Measurements from ENCODE around the gene FAH.
"Not testable (repeated sequence)": the region's sequence is repeated elsewhere in the genome, so short reads cannot be mapped to it uniquely, and the experiment has no call there.

Gene FAH

GRCh38 chr15:80152896-80153876 is at the start of gene FAH:
TSS of gene FAH (plus strand) at chr15:80152999. CDS start at chr15:80153055, 56 bp downstream.
- no peaks in the 10 kb centered on the region for H3K36me3 ChIP-seq (ENCODE audit: insufficient read depth, low read length)
- H3K4me1 ChIP-seq (ENCODE audit: insufficient read depth, low read length) = peaks cover 19% of the 10 kb centered on the region
- peak within 1 kb of the TSS; percentile 76 for H3K9ac ChIP-seq (ENCODE audit: low read depth, low read length)
- H3K9me3 ChIP-seq (ENCODE audit: control insufficient read depth, insufficient read depth, low read length) = no peaks in the 10 kb centered on the region

GRCh38 chr15:80105193-80105592 is 47.6 kb upstream of the FAH start:
- H3K9me3 ChIP-seq (ENCODE audit: control insufficient read depth, insufficient read depth, low read length) = no peaks in the 10 kb centered on the region
- H3K4me1 ChIP-seq (ENCODE audit: insufficient read depth, low read length) = peaks cover 2% of the 10 kb centered on the region; the same call in 1 of the 2 replicates
- H3K36me3 ChIP-seq (ENCODE audit: insufficient read depth, low read length) = no peaks in the 10 kb centered on the region; the same call in none of the 2 replicates
- H3K9ac ChIP-seq (ENCODE audit: low read depth, low read length) = no peak overlapping the region

DNA sequence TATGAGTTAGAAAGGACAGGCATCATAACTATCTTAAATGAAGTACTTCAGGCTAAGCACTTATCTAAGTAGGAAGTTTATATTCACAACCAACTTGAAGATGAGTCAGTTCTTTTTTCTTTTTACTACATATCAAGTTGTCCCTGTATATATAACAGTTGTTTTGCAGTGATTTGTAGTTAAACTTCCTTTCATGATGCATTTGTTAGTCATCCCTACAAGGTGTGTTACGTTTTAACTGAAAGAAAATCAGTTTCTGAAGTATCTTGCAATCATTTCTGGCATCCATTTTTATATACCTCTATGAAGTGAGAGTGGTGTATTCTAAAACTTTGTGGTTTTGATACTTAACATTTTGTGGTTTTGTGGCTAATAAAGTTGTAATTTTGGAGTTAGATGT is 47.2 kb upstream of the FAH start:
- Histone ChIP-seq H3K36me3 (ENCODE audit: insufficient read depth, low read length) (no peaks in the 10 kb centered on the region; the same call in none of the 2 replicates), H3K9me3 (ENCODE audit: control insufficient read depth, insufficient read depth, low read length) (no peaks in the 10 kb centered on the region), H3K4me1 (ENCODE audit: insufficient read depth, low read length) (peaks cover 2% of the 10 kb centered on the region; the same call in 1 of the 2 replicates), H3K9ac (ENCODE audit: low read depth, low read length) (no peak overlapping the region)

GRCh38 chr15:80106051-80106450 is 46.7 kb upstream of the FAH start:
- no peaks in the 10 kb centered on the region for H3K9me3 ChIP-seq (ENCODE audit: control insufficient read depth, insufficient read depth, low read length)
- peaks cover 2% of the 10 kb centered on the region; the same call in 1 of the 2 replicates for H3K4me1 ChIP-seq (ENCODE audit: insufficient read depth, low read length)
- no peak overlapping the region for H3K9ac ChIP-seq (ENCODE audit: low read depth, low read length)
- H3K36me3 ChIP-seq (ENCODE audit: insufficient read depth, low read length) = no peaks in the 10 kb centered on the region; the same call in none of the 2 replicates

- Histone ChIP-seq H3K9me3 (ENCODE audit: control insufficient read depth, insufficient read depth, low read length) (no peaks in the 10 kb centered on the region), H3K4me1 (ENCODE audit: insufficient read depth, low read length) (peaks cover 2% of the 10 kb centered on the region; the same call in 1 of the 2 replicates), H3K9ac (ENCODE audit: low read depth, low read length) (no peak overlapping the region), H3K36me3 (ENCODE audit: insufficient read depth, low read length) (no peaks in the 10 kb centered on the region; the same call in 1 of the 2 replicates)
These were observed 45.6 kb upstream of the FAH start for GRCh38 chr15:80107204-80107603.

DNA sequence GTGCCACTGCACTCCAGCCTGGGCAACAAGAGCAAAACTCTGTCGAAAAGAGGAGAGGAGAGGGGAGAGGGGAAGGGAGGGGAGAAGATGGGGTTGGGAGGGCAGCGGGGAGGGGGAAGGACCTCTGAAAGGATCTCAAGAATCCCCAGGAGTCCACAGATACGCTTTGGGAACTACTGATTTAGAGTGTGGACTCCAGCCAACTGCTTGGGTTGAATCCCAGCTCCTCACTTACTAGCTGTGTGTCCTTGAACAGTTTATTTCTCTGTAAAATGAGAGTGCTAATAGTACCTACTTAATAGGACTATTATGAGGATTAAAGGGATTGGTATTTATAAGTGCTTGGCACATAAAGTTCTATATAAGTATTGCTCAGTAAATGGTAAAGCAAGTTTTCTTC is 45.0 kb upstream of the FAH start:
- Histone ChIP-seq H3K4me1 (ENCODE audit: insufficient read depth, low read length) (peaks cover 2% of the 10 kb centered on the region; the same call in 1 of the 2 replicates), H3K9me3 (ENCODE audit: control insufficient read depth, insufficient read depth, low read length) (no peaks in the 10 kb centered on the region), H3K9ac (ENCODE audit: low read depth, low read length) (no peak overlapping the region), H3K36me3 (ENCODE audit: insufficient read depth, low read length) (no peaks in the 10 kb centered on the region; the same call in 1 of the 2 replicates)

DNA sequence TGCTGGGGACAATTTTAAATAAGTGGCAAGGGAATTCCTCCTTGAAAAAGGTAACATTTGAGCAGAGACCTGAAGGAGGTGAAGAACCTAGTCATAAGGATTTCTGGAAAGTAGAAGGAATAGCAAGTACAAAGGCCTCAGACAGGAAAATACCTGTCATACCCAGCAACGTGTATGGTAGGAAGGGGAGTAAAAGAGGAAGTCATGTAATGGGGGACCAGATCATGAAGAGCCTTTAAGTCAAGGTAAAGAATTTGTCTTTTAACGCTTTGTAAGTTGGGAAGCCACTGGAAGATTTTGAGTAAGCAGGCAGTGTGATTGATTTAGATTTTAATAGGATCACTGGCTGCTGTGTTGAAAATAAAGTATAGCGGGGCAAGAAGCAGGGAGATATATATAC is 43.4 kb upstream of the FAH start:
- Histone ChIP-seq H3K4me1 (ENCODE audit: insufficient read depth, low read length) (peaks cover 10% of the 10 kb centered on the region), H3K9me3 (ENCODE audit: control insufficient read depth, insufficient read depth, low read length) (no peaks in the 10 kb centered on the region), H3K36me3 (ENCODE audit: insufficient read depth, low read length) (no peaks in the 10 kb centered on the region), H3K9ac (ENCODE audit: low read depth, low read length) (no peak overlapping the region)

GRCh38 chr15:80110920-80111319 is 41.9 kb upstream of the FAH start:
- peaks cover 10% of the 10 kb centered on the region for H3K4me1 ChIP-seq (ENCODE audit: insufficient read depth, low read length)
- H3K9me3 ChIP-seq (ENCODE audit: control insufficient read depth, insufficient read depth, low read length) = no peaks in the 10 kb centered on the region
- no peak overlapping the region for H3K9ac ChIP-seq (ENCODE audit: low read depth, low read length)
- H3K36me3 ChIP-seq (ENCODE audit: insufficient read depth, low read length) = no peaks in the 10 kb centered on the region

- Histone ChIP-seq H3K4me1 (ENCODE audit: insufficient read depth, low read length) (peaks cover 8% of the 10 kb centered on the region), H3K36me3 (ENCODE audit: insufficient read depth, low read length) (no peaks in the 10 kb centered on the region), H3K9me3 (ENCODE audit: control insufficient read depth, insufficient read depth, low read length) (no peaks in the 10 kb centered on the region), H3K9ac (ENCODE audit: low read depth, low read length) (no peak overlapping the region)
These were observed 38.7 kb upstream of the FAH start for GRCh38 chr15:80114114-80114513.

GRCh38 chr15:80115021-80115420 is 37.8 kb upstream of the FAH start:
- Histone ChIP-seq H3K9me3 (ENCODE audit: control insufficient read depth, insufficient read depth, low read length) (no peaks in the 10 kb centered on the region), H3K36me3 (ENCODE audit: insufficient read depth, low read length) (no peaks in the 10 kb centered on the region), H3K9ac (ENCODE audit: low read depth, low read length) (no peak overlapping the region), H3K4me1 (ENCODE audit: insufficient read depth, low read length) (peaks cover 8% of the 10 kb centered on the region)

GRCh38 chr15:80118956-80119355 is 33.8 kb upstream of the FAH start:
- Histone ChIP-seq H3K9ac (ENCODE audit: low read depth, low read length) (no peak overlapping the region), H3K4me1 (ENCODE audit: insufficient read depth, low read length) (peaks cover 1% of the 10 kb centered on the region), H3K9me3 (ENCODE audit: control insufficient read depth, insufficient read depth, low read length) (no peaks in the 10 kb centered on the region), H3K36me3 (ENCODE audit: insufficient read depth, low read length) (peaks cover 7% of the 10 kb centered on the region; the same call in 1 of the 2 replicates)

DNA sequence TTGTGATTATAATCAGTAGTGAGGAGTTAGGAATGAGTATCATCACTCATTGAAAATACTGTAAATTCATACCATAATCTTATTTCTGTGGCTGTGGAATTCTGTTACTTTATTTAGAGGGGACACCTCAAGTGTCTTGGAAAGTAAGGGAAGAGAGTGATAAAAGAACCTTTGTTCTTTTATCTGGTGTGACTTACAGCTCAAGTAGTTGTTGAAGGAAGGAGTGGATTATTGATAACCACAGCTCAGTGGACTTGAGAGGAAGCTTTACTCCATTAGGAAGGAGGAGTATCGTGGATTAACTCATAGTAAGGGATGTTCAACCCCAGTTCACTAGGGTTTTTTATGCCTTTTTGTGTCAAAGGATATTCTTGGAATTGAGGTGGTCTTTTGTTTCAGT is 32.2 kb upstream of the FAH start:
- Histone ChIP-seq H3K9ac (ENCODE audit: low read depth, low read length) (no peak overlapping the region), H3K9me3 (ENCODE audit: control insufficient read depth, insufficient read depth, low read length) (no peaks in the 10 kb centered on the region), H3K4me1 (ENCODE audit: insufficient read depth, low read length) (no peaks in the 10 kb centered on the region), H3K36me3 (ENCODE audit: insufficient read depth, low read length) (peaks cover 7% of the 10 kb centered on the region; the same call in 1 of the 2 replicates)

- Histone ChIP-seq H3K36me3 (ENCODE audit: insufficient read depth, low read length) (peaks cover 7% of the 10 kb centered on the region; the same call in 1 of the 2 replicates), H3K4me1 (ENCODE audit: insufficient read depth, low read length) (no peaks in the 10 kb centered on the region), H3K9me3 (ENCODE audit: control insufficient read depth, insufficient read depth, low read length) (no peaks in the 10 kb centered on the region), H3K9ac (ENCODE audit: low read depth, low read length) (no peak overlapping the region)
These were observed 31.3 kb upstream of the FAH start for GRCh38 chr15:80121546-80121945.

GRCh38 chr15:80123034-80123433 is 29.8 kb upstream of the FAH start:
- Histone ChIP-seq H3K9me3 (ENCODE audit: control insufficient read depth, insufficient read depth, low read length) (no peaks in the 10 kb centered on the region), H3K9ac (ENCODE audit: low read depth, low read length) (no peak overlapping the region), H3K4me1 (ENCODE audit: insufficient read depth, low read length) (no peaks in the 10 kb centered on the region), H3K36me3 (ENCODE audit: insufficient read depth, low read length) (peaks cover 7% of the 10 kb centered on the region; the same call in 1 of the 2 replicates)

DNA sequence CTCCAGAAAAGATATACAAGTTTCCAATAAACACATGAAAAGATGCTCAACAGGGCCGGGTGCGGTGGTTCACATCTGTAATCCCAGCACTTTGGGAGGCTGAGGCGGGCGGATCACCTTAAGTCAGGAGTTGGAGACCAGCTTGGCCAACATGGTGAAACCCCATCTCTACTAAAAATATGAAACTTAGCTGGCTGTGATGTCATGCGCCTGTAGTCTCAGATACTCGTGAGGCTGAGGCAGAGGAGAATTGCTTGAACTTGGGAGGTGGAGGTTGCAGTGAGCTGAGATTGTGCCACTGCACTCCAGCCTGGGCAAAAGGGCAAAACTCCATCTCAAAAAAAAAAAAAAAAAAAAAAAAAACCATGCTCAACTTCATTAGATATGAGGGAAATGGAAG is 25.5 kb upstream of the FAH start:
- H3K9ac ChIP-seq (ENCODE audit: low read depth, low read length); H3K4me1 ChIP-seq (ENCODE audit: insufficient read depth, low read length); H3K36me3 ChIP-seq (ENCODE audit: insufficient read depth, low read length): not testable (repeated sequence)

More for the DNA sequence above, 25.5 kb upstream of the FAH start:
- not testable (repeated sequence) for H3K9me3 ChIP-seq (ENCODE audit: control insufficient read depth, insufficient read depth, low read length)

All from ES-I3 (cell line).